Astrocyte of the hippocampus (primary cell): ENCODE results near the gene ANK3.

ENCODE experiments used
- DNase-seq: peaks from one replicate; pipeline ENCODE4 v3.0.0; 2011; ENCODE audit warnings: low read depth, low spot score

ANK3 gene

GRCh38 chr10:60281792-60282353 is 107.8 kb downstream of the ANK3 start:
- peak; percentile 62 for DNase-seq

GRCh38 chr10:60281331-60281730 is 108.3 kb downstream of the ANK3 start:
- peak; percentile 88 for DNase-seq

GRCh38 chr10:60280475-60280874 is 109.2 kb downstream of the ANK3 start:
- no peak for DNase-seq

- no peak for DNase-seq
Observed at GRCh38 chr10:60277656-60278055, 112.0 kb downstream of the ANK3 start.

GRCh38 chr10:60276232-60276631 is 113.4 kb downstream of the ANK3 start:
- DNase-seq = no peak

GRCh38 chr10:60271319-60272040 is 118.2 kb downstream of the ANK3 start:
- no peak for DNase-seq

- peak; percentile 50 for DNase-seq
Observed at GRCh38 chr10:60270426-60270825, 119.2 kb downstream of the ANK3 start.

- no peak for DNase-seq
Observed at GRCh38 chr10:60267802-60268201, 121.9 kb downstream of the ANK3 start.

- no peak for DNase-seq
Observed at GRCh38 chr10:60266513-60266912, 123.2 kb downstream of the ANK3 start.

- DNase-seq = no peak
Observed at GRCh38 chr10:60262647-60263126, 127.0 kb downstream of the ANK3 start.

GRCh38 chr10:60260321-60260720 is 129.4 kb downstream of the ANK3 start:
- no peak for DNase-seq

GRCh38 chr10:60258429-60258797 is 131.3 kb downstream of the ANK3 start:
- DNase-seq = no peak

GRCh38 chr10:60257767-60258428 is 131.8 kb downstream of the ANK3 start:
- no peak for DNase-seq

- DNase-seq = no peak
Observed at GRCh38 chr10:60254776-60255175, 134.9 kb downstream of the ANK3 start.

GRCh38 chr10:60253484-60253883 is 136.2 kb downstream of the ANK3 start:
- no peak for DNase-seq

- DNase-seq = no peak
Observed at GRCh38 chr10:60252688-60253087, 137.0 kb downstream of the ANK3 start.

GRCh38 chr10:60246382-60246781 is 143.3 kb downstream of the ANK3 start:
- no peak for DNase-seq

- DNase-seq = no peak
Observed at GRCh38 chr10:60239228-60239627, 150.4 kb downstream of the ANK3 start.

GRCh38 chr10:60238759-60239100 is 150.9 kb downstream of the ANK3 start:
- DNase-seq = no peak

- peak; percentile 79 for DNase-seq
Observed at GRCh38 chr10:60237977-60238758, 151.5 kb downstream of the ANK3 start.

- peak; percentile 15 for DNase-seq
Observed at GRCh38 chr10:60236869-60237524, 152.7 kb downstream of the ANK3 start.

- DNase-seq = peak; percentile 67
Observed at GRCh38 chr10:60235001-60235400, 154.7 kb downstream of the ANK3 start.
